Inferior parietal cortex (tissue), 1 donor: Measurements from ENCODE around the gene RAB6A.
"Not testable (repeated sequence)": the region's sequence is repeated elsewhere in the genome, so short reads cannot be mapped to it uniquely, and the experiment has no call there.

Experiments used
- DNase-seq: peaks from one replicate; pipeline ENCODE4 v3.0.0-alpha.2; 2016; ENCODE audit errors: extremely low spot score

The RAB6A gene

GRCh38 chr11:73762732-73763131 lies 1.9 kb upstream of the RAB6A start:
- no peak for DNase-seq

GRCh38 chr11:73761403-73761945 lies 600 bp upstream of the RAB6A start:
- no peak for DNase-seq

GRCh38 chr11:73760135-73760678 lies 667 bp downstream of the RAB6A start:
- DNase-seq, result no peak

DNA sequence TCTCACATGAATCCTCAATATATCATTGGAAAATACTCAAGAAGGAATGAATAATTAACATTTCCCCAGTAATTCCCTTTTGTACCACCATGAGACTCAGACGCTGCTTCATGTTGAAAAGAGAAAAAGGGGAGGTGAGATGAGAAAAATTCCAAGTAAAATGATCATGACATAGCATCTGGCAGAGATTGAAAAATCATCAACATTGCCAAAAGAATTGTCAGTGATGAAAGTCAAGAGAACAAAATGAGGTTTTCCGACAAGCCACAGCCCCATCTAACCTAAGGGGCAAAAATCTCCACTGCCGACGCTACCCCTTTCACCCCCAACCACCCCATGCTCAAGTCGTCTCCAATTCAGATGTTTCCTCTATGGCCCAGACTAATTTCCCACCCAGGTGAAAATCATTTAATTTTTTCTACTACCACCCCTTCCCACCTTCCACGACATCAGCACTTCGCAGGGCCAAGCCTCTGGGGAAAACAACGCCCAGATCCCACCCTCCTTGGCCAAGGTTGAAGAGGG lies 1.2 kb downstream of the RAB6A start:
- peak; percentile 14 for DNase-seq

- DNase-seq, result no peak
These were observed 2.4 kb downstream of the RAB6A start for GRCh38 chr11:73758451-73758850.

- DNase-seq, result no peak
These were observed 3.3 kb downstream of the RAB6A start for GRCh38 chr11:73757598-73757997.

DNA sequence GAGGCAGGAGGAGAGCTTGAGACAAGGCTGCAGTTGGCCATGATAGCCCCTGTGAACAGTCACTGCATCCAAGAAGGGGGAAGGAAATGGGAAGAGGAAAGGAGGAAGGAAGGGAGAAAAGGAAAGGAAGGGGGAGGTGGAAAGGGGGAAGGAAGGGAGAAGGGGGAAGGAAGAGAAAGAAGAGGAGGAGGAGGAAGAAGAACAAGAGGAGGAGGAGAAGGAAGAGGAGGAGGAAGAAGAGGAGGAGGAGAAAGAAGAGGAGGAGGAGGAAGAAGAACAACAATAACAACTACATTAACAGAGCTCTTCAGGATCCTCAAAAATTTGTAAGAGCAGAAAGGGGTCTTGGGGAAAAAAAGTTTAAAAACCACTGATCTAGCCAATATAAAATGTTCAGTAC lies 5.2 kb downstream of the RAB6A start:
- no peak for DNase-seq

GRCh38 chr11:73753938-73754337 lies 6.9 kb downstream of the RAB6A start:
- DNase-seq, result no peak

GRCh38 chr11:73752903-73753302 lies 8.0 kb downstream of the RAB6A start:
- no peak for DNase-seq

DNA sequence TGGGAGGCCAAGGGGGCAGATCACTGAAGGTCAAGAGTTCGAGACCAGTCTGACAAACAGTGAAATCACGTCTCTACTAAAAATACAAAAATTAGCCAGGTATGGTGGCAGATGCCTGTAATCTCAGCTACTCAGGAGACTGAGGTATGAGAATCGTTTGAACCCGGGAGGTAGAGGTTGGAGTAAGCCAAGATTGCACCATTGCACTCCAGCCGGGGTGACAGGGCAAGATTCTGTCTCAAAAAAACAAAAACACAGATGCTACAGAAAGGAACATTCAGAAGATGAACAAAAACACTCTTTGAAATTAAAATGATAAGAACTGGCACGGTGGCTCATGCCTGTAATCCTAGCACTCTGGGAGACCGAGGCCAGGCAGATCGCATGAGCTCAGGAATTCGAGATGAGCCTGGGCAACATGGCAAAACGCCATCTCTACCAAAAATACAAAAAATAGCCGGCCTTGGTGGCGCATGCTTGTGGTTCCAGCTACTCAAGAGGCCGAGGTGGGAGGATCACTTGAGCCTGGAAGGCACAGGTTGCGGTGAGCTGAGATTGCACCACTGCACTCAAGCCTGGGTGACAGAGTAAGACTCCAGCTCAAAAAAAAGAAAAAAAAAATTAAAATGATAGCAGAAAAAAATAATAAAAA lies 8.5 kb downstream of the RAB6A start:
- DNase-seq, result no peak

GRCh38 chr11:73750862-73751261 lies 10.0 kb downstream of the RAB6A start:
- not testable (repeated sequence) for DNase-seq

- no peak for DNase-seq
These were observed 10.6 kb downstream of the RAB6A start for GRCh38 chr11:73750228-73750627.

DNA sequence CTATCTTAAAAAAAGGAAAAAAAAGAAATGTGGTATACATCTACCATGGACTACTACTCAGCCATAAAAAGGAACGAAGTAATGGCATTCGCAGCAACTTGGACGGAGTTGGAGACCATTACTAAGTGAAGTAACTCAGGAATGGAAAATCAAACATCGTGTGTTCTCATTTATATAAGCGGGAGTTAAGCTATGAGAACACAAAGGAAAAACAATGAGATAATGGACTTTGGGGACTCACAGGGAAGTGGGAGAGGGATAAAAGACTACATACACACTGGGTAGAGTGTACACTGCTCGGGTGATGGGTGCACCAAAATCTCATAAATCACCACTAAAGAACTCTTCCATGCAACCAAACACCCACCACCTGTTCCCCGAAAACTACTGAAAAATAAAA lies 11.8 kb downstream of the RAB6A start:
- no peak for DNase-seq

- DNase-seq, result no peak
These were observed 12.6 kb downstream of the RAB6A start for GRCh38 chr11:73748300-73748699.

GRCh38 chr11:73747762-73748161 lies 13.1 kb downstream of the RAB6A start:
- no peak for DNase-seq

GRCh38 chr11:73746701-73747100 lies 14.2 kb downstream of the RAB6A start:
- no peak for DNase-seq

GRCh38 chr11:73743045-73743444 lies 17.8 kb downstream of the RAB6A start:
- DNase-seq, result no peak

DNA sequence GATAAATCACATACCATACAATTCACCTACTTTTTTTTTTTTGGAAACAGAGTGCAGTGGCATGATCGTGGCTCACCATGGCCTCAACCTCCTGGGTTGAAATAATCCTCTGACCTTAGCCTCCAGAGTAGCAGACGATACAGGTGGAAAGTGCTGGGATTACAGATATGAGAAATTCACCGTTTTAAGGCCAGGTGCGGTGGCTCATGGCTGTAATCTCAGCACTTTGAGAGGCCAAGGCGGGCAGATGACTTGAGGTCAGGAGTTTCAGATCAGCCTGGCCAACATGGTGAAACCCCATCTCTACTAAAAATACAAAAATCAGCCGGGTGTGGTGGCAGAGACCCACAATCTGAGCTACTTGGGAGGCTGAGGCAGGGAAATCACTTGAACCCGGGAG lies 24.9 kb downstream of the RAB6A start:
- not testable (repeated sequence) for DNase-seq

DNA sequence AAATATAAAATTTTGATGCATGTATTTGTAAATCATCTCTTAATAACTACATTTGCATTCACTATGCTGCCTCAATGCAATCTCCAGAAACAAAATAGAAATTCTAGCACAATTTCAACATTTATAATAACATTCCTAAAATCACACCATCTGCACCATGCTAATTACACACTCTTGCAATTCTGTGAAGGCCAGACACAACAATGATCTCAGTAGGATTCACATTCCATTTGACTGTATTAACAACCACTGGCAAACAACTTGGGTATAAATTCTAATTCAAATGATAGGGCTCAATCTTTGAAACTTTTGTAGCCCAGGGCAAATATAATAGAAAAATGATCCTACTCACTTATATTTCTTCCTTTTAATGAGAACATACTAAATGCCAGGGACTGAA lies 25.9 kb downstream of the RAB6A start:
- DNase-seq, result no peak

DNA sequence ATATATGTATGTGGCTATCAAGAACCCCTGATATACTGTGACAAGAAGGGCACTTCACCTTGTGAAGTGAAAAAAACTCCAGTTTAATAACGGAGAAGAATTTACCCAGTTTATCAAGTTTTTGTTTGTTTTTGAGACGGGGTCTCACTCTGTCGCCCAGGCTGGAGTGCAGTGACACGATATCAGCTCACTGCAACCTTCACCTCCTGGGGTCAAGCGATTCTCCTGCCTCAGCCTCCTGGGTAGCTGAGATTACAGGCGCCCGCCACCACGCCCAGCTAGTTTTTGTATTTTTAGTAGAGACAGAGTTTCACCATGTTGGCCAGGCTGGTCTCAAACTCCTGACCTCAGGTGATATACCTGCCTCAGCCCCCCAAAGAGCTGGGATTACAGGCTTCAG lies 26.9 kb downstream of the RAB6A start:
- not testable (repeated sequence) for DNase-seq

DNA sequence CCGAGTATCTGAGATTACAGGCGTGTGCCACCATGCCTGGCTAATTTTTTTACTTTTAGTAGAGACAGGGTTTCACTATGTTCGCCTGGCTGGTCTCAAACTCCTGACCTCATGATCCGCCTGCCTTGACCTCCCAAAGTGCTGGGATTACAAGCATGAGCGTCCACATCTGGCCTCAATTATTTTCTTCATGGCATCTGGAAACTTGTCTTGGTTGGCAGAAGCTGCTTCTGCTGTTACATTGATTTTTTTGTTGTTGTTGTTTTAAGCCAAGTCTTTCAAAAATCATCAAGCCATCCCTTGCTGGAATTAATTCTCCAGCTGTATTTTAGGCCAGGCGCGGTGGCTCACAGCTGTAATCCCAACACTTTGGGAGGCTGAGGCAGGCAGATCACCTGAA lies 27.9 kb downstream of the RAB6A start:
- not testable (repeated sequence) for DNase-seq

- peak; percentile 53 for DNase-seq
These were observed 31.2 kb downstream of the RAB6A start for GRCh38 chr11:73729594-73730206.

DNA sequence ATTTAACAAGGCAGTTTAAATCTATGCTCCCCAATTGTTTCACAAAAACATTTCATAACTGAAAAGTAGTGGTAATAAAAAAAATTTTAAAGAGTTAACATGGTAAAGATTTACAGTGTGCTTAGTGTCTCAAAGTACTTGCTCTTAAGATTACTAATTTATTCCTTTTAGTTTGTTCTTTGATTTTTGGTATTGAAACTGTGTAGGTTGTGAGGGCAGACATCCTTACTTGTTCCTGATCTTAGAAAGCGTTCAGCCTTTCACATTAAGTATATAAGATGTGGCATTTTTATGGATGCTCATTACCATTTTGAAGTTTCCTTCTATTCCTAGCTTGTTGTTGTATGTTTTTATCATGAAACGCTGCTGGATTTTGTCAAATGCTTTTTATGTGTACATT lies 32.9 kb downstream of the RAB6A start:
- DNase-seq, result no peak
